ENCODE data around the gene CLDN6.

CLDN6 gene

GRCh38 chr16:2975161-2975795, 42.7 kb downstream of the CLDN6 start:
- H3K4me3 ChIP-seq (replicated peaks; ENCODE audit: low read depth, low read length) = no peak overlapping the region
- no peak for DNase-seq (ENCODE audit: extremely low read depth, low read depth)
- TF ChIP-seq, protein P1, sequence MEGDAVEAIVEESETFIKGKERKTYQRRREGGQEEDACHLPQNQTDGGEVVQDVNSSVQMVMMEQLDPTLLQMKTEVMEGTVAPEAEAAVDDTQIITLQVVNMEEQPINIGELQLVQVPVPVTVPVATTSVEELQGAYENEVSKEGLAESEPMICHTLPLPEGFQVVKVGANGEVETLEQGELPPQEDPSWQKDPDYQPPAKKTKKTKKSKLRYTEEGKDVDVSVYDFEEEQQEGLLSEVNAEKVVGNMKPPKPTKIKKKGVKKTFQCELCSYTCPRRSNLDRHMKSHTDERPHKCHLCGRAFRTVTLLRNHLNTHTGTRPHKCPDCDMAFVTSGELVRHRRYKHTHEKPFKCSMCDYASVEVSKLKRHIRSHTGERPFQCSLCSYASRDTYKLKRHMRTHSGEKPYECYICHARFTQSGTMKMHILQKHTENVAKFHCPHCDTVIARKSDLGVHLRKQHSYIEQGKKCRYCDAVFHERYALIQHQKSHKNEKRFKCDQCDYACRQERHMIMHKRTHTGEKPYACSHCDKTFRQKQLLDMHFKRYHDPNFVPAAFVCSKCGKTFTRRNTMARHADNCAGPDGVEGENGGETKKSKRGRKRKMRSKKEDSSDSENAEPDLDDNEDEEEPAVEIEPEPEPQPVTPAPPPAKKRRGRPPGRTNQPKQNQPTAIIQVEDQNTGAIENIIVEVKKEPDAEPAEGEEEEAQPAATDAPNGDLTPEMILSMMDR (IDR thresholded peaks at IDR 0.05; ENCODE audit: low read depth, low read length, missing control alignments) = no peak

DNA sequence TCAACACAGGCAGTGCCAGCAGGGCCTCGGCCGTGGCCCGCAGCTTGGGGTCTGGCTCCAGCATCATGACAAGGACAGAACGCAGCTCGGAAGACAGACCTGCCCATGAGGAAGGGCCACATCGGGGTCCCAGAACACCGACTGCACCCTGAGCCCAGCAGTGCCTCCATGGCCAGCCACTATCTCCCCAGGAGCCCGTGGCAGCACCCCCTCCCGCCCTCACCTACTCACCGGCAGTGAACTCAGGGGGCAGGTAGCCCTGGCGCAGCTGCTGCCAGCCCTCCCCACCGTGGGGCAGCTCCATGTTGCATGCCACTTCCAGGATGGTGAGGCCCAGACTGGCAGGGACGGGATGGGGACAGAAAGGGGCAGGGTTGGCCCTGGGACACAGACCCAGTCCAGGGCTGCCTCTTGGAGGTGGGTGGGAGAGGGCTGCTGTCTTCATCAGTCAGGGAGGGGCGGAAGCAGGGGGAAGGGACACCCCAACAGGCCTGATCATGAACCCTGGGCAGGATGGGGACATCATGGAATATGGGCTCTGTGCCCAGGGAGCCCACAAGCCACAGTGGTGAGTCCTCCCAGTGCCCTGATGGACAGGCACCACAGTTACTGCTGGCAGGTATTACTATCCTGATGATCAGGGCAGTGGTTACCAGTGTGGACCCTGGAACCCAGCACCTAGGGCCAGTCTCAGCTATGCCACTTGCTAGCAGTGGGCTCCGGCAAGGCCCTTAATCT, 43.5 kb downstream of the CLDN6 start:
- no peak overlapping the region for H3K4me3 ChIP-seq (replicated peaks; ENCODE audit: low read depth, low read length)
- DNase-seq (ENCODE audit: extremely low read depth, low read depth) = no peak
- TF ChIP-seq, protein P1 (IDR thresholded peaks at IDR 0.05; ENCODE audit: low read depth, low read length, missing control alignments) = no peak

GRCh38 chr16:2973605-2974318, 44.2 kb downstream of the CLDN6 start:
- no peak for DNase-seq (ENCODE audit: extremely low read depth, low read depth)
- TF ChIP-seq, protein P1 (IDR thresholded peaks at IDR 0.05; ENCODE audit: low read depth, low read length, missing control alignments) = no peak
- no peak overlapping the region for H3K4me3 ChIP-seq (replicated peaks; ENCODE audit: low read depth, low read length)

- DNase-seq (ENCODE audit: extremely low read depth, low read depth) = no peak
- no peak overlapping the region for H3K4me3 ChIP-seq (replicated peaks; ENCODE audit: low read depth, low read length)
- TF ChIP-seq, protein P1 (IDR thresholded peaks at IDR 0.05; ENCODE audit: low read depth, low read length, missing control alignments) = no peak
Measured at GRCh38 chr16:2973093-2973492, 44.9 kb downstream of the CLDN6 start.

- no peak overlapping the region for H3K4me3 ChIP-seq (replicated peaks; ENCODE audit: low read depth, low read length)
- TF ChIP-seq, protein P1 (IDR thresholded peaks at IDR 0.05; ENCODE audit: low read depth, low read length, missing control alignments) = no peak
- DNase-seq (ENCODE audit: extremely low read depth, low read depth) = no peak
Measured at GRCh38 chr16:2971985-2972784, 45.8 kb downstream of the CLDN6 start.
